ENCODE results near the gene AFAP1L1.
"Not testable (repeated sequence)": the region's sequence is repeated elsewhere in the genome, so short reads cannot be mapped to it uniquely, and the experiment has no call there.

Gene AFAP1L1

DNA sequence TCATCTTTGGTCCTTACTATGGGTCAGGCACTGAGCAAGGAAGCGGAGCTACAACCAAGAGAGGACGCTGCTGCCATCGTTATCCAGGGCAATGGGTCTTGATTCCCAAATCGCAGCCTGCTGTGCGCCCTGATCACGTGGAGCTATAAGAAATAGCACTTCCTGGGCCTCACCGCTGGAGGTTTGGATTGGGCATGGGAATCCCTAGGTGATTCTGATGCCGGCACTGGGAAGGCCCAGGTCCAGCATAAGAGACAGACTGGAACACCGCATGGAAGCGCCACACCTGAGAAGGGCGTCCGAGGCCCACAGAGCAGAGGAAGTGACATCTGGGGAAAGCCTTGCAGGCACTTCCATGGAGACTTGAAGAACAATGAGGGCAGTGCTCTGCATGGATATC lies 104.4 kb downstream of the AFAP1L1 start:
- DNase-seq, result no peak

DNA sequence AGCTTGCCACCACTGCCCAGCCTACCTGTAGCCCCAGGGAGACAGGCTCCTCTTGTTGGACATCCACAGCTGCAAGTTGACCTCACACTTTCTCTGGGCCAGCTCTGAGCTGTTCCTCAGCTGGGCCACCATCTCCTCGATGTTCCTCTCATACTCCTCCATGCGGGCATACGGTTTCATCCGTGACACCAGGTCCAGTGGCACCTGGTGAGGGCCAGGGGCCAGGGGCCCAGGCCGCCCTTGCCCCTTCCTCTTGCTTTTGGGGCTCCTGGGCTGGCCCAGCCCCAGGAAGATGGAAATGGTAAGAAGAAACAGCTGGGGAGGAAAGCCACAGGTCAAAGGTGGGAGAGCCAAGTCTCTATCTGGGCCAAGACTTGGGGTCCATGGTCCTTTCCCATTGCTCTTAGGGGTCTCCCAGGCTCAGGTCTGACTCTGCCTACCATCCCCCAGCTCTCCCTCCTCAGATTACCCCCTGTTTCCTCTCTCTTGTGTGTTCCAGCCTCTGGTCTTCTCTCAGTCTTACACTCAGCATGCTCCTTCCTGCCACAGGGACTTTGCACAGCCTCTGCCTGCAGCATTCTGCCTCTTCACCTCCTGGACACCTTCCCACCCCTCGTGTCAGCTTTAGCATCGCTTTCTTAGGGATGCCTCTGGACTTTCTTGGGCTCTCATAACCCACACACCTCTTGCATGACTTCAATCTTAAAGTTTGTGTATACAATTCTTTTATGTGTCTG lies 105.2 kb downstream of the AFAP1L1 start:
- DNase-seq, result no peak

DNA sequence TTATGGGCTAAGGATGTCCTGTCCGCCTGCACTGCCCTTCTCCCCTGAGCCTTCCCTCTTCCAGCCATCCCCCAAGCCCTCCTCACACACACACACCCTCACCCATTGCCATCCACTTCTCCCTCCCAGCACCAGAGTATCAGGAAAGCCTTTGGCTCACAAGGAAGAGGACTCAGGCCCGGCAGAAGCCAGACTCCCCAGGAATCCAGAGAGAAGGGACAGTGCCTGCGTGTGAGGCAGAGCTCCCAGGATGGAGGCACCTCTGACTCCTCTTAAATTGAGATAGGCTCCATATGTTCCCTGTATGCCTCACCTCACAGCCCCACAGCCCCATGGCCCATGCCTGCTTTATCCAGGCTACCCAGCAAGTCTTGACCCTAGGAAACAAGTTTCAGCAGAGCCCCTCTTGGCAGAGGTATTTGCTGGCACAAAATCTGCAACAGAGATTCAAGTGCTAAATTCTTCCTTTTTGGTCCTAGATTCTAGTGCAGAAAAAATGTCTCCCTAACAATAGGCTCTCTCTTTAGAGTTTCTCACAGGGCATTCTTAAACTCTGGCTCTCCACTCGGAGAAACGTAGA lies 106.7 kb downstream of the AFAP1L1 start:
- DNase-seq, result no peak

DNA sequence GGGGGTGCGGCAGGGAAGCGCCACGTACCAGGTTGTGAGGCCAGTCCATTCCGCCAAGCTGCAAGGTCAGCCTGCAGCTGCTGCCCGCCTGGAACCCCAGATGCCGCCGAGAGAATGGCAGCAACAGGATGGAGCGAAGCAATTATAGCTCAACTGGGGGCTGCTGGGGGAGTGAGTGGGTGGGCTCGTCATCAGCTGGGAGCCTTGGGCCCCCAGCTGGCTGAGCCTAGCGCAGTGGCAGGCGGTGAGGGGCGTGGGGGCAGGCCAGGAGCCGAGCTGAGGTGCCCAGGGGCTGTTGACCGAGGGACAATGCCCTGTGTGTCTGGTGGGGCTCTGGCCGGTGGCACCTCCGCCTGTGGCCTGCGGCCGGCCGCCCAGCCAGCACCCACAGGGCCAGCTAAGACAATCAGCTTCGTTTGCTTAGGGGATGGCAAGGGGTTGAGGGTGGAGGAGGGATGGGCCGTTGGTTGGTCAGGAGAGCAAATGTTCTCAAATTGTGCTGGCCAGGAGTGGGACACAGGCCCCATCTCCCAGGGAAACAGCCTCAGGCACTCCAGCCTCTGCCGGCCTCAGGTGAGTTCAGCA lies 107.6 kb downstream of the AFAP1L1 start, which contains the start of gene IL17B:
IL17B (minus strand) TSS at position 116 of the 585 bp plus-strand sequence; CDS start at position 49, 67 bp downstream.
- DNase-seq, result no peak

DNA sequence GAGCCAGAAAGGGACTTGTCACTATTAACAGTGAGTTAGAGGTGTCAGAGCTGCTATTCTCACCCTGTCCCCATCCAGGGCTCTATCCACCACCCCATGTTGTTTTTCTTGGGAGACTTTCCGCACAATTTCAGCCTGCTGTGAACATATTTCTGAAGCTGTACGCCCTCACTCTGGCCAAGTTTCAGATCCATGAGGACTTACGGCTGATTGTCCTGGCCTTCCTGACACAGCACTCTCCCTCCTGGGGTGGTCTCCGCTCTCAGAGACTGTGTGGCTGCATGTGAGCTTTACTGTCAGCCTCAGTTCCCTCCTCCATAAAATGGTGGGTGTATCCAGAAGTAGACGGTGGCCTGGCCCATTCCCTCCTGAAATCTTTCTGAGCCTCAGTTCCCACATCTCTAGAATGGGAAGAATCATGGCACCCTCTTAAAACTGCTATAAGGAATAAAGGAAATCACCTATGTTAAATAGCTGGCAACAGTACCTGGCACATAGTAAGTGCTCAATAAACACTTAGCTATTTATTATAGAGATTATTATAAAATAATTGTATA lies 108.2 kb downstream of the AFAP1L1 start:
- no peak for DNase-seq

DNA sequence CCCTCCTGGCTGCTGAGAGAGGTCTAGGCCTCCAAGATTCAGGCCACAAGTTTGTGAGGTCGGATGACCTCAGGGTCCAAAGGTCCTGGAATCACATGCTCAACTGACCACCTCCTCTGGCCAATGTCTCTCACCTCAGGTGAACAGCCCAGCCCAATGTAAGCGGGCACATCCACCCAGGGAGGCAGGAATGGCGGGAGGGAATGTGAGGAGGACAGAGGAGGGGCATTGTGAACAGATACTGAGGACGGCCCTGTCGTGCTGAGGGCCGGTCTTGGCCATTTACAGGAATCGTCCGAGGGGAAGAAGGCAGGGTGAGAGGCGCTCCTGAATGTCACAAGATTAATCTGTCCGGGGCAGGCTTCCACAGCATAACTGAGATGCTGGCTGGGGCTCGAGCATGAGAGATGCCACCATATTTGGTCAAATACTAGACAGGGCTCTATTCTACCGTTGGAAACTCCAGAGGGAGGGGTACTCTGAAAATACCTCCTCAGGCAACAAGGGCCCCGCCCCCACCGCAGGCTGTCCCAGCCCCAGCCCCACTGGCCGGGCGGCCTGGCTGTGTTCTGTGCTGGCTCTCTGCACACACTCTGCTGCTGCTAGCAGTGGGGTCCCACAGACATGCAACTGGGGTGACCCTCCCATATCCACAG lies 108.9 kb downstream of the AFAP1L1 start:
- no peak for DNase-seq

DNA sequence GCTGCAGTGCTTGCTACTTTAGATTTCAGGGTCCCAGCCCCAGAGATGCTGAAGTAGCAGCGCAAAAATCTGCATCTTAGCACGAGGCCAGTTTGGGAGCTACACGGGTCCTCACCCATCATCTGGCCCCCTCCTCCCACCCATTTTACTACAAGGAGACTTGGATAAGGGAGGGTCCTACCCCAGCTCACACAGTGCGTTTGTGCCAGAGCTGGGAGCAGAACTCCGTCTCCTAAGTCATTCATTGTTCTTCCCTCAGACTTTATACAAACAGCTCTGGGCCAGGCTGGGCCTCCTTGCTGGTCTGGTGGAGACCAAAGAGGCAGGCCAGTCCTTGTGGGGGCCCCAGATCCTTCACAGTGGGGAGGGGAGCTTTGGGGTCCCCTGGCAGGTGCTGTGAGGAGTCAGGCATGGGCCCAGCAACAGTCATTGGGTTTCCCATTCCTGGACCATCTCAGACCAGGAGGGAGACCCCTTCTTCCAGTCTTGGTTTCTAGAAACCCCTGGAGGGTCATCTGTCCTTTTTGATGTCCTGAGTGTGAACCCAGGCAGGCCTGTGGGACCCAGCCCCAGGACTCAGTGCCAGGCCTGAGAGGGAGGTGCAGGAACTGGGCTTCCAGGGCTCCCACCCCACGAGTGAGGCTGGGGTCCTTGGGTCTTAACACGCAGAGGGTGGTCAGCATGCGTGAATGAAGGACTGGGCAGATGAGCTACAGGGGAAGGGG lies 109.8 kb downstream of the AFAP1L1 start:
- DNase-seq, result no peak

DNA sequence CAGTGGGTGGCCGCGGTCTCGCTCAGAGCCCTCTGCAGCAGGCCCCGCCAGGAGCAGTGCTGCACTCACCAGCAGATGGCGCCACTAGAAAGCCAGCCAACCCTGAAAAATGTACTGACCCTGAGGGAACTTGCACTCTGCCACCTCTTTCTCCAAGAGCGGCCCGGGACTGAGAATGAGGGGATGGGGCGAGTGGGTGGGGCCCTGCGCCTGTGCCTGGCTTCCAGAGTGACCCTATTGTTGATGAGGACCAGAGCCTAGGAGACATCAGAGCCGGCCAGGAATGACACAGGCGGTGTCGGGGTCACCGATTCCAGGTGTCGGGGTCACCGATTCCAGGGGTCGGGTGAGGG lies 110.3 kb downstream of the AFAP1L1 start:
- DNase-seq, result peak; percentile 84

DNA sequence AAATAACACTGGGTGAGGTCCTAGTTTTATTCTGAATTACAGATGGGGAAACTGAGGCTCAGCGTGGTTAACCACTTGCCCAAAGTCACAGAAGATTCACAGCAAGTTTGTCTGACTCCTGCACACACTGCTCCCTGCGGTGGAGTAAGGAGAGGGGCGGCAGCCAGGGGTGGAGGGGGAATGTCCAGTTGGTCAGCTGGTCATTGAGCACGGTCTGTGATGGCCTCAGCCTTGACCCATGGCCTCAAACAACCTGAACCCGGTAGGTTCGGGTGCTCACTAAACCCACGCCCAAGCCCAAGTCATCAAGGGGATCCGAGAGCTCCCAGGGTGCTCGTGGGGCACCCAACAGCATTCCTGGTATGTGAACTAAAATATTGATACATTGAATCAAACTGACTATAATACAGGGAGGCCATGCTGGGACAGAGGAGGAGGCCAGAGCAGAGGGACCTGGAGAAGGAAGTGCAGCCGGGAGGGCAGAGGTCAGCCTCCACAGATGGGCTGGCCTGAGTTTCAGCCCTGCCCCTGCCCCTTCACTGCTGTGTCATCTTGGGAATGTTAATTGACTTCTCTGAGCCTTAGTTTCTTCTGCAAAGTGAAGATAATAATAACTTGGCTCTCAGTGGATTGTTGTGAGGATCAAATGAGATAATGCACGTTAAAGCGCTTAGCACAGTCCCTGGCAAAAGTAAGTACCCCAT lies 111.0 kb downstream of the AFAP1L1 start:
- DNase-seq, result no peak

DNA sequence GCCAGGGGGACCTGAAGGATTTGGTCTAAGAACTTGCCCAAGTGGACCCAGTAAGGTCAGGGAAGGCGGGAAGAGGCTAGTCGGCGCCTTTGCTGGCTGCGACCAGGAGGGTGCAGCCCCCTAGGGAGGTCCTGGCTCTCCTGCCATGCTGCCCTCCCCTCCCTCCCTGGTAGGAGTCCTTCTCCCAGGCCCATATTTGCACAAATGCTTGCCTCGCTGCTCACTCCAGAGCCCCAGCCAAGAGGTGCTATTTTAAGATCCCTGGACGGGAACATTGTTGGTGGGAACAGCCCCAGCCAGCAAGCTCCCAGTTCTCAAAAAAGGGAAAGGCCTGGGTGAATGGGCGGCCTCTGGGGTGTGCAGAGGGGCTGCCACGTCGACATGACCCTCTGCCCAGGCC lies 111.7 kb downstream of the AFAP1L1 start:
- no peak for DNase-seq

DNA sequence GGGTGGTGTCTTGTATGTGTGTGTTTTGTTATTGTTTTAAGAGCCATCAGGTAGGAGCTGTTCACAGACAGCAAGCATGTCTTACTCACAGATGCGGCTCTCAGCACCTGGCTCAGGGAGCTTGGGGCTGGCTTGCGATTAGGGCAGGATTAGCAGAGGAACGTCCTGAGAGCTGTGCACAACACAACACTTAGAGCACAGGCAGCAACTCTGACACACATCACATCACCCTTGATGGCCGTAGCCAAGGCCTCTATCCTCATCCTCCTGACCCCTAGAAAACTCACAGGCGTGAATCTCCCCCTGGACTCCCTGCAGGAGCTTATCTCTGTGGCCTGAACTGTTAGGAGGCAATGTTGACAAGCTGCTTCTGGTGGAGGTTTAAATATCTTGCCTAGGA lies 114.5 kb downstream of the AFAP1L1 start:
- DNase-seq, result no peak

DNA sequence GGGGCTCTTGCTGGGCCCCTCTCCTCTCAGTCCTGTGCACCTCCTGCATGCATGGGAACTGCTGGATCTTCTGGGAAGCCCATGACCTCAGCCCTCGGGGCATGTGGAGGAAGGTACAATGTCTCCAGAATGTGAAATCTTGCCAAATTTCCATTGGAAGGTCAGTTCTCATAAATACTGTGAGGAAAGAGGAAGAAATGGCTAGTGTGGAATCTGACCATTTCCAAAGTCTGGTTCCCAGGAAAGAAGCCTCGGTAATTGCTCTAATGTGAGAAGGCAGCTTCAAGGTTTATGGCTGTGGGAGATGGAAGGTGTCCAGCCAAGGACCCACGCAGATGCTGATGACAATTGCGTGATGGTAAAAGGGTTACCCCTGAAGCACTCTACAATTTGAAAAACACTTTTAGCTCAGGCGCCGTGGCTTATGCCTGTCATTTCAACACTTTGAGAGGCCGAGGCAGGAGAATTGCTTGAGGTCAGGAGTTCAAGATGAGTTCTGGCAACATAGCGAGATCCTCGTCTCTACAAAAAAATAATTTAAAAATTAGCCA lies 115.5 kb downstream of the AFAP1L1 start:
- no peak for DNase-seq

DNA sequence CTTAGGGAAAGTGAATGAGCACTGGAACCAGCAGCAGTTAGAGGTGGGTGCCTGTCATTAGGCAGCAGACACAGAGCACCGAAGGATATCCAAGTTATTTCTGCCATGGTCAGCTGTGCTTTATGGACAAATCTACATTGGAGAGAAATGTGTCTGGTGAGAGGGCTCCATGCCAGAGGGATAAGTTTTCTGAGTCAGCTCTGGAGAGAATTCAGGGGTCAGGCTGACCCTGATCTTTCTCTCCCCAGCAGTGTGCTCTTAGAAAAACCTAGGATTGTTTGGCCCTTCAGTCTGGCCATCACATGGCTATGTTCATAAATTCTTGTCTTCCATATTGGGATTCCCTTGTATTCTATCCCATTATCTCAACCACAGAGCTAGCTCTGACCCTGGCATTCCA lies 116.3 kb downstream of the AFAP1L1 start:
- no peak for DNase-seq

DNA sequence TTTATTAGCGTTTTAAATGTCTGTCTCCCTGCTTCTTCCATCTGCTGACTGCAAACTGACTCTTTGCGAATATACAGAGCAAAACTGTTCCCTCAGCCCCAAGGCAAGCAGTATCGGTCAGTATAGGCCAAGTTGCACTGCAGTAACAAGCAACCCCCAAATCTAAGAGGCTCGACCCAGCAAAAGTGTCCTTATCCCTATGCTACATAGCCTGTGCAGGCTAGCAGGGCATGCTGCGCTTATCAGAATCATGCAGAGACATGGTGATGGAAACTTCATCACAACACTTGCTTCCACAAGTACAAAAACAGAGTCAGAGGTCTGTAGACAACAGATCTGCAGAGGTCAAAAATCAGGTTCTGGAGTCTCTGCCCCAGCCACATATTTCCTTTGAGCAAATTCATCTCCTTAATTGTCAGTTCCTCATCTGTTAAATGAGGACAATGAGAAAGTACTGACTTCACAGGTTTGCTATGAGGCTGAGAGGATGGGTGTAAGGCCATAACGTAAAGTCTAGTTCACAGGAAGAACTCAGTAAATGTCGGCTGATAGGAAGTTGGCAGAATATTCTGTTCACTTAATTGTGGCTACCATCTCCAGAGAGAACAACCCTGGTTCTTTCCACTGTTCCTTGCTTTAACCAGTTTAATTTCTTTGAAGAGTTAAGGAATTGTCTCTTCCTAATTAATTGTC lies 117.0 kb downstream of the AFAP1L1 start:
- peak; percentile 11 for DNase-seq

DNA sequence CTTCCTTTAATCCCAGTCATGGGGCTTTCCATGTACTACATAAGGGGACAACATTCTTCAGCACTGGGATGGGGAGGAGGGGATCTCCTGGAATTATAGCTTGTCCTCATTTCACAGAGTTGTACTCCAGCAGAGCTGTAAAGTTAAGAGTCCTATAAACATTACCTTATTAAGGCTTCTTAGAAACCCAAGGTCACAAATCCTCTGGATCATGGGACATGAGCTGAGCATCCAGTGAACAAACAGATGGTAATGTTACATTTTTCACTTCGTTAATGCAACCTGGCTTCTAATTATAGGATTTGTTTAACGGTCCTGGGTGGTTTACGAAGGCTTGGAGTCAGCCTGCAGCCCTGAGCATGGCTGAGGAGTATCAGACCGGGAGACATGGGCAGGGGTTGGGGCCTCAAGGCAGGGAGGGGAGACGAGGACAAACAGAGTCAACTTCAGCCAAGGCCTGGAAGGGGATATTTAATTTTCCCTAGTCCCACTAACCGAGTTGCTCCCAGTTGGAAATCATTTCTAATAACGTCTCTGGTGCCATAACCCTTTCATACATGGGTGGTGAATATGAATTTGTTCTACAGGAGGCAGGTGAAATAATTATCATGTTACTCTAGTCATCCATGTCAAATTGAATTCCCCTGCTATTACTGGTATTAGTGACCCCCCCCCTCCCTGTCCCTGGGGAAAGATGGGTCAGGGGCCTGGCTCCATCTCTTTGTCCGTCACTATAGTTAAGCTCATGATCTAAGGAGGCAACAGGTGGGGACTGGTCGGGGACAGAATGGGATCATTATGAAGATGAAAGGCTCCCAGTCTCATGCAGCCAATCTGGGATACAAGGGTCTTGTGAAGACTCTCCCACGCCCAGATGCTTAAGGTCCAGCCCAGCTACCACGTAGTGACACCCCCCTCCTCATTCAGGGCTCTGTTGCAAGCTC lies 118.2 kb downstream of the AFAP1L1 start:
- DNase-seq, result no peak

DNA sequence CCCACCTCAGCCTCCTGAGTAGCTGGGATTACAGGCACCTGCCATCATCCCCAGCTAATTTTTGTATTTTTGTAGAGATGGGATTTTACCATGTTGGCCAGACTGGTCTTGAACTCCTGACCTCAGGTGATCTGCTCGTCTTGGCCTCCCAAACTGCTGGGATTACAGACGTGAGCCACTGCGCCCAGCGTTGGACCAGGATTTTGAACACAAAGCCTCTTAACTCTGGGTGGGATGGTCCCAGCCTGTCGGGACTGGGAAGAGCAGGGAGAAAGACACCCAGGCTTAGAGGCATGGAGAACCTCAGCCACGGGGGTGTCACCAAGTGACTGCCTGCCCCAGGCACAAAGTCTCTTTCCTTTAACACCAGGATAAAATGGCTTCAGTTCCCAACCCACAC lies 119.4 kb downstream of the AFAP1L1 start:
- DNase-seq, result not testable (repeated sequence)
